Fibroblast of lung (primary cell): ENCODE data around the gene INPP5A.

Experiments
- CTCF ChIP-seq, 2 donors: IDR thresholded peaks in 1 of 2; conservative IDR thresholded peaks in 1 of 2; 1 replicate in 1 of 2; 2 replicates in 1 of 2; pipeline ENCODE4 v1.5.1; 2011 to 2012; ENCODE audit warnings: low read length in 2 of 2, control low read depth in 1 of 2, inconsistent platforms in 1 of 2, low read depth in 1 of 2, mild to moderate bottlenecking in 1 of 2
- EZH2 ChIP-seq: IDR thresholded peaks from 2 replicates; pipeline ENCODE4 v1.5.1; 2012; ENCODE audit warnings: low read length, control low read depth, mild to moderate bottlenecking; ENCODE audit errors: missing control alignments

- TF ChIP-seq CTCF (conservative IDR thresholded peaks at IDR 0.05 in 1 of 2, IDR thresholded peaks at IDR 0.05 in 1 of 2; ENCODE audit: low read depth in 1 of 2, low read length in 2 of 2) = no peak
- TF ChIP-seq EZH2 = no peak
These were observed 291.1 kb downstream of the INPP5A start for GRCh38 chr10:132828681-132829080.
